OCI-LY7 (cell line): ENCODE measurements around the gene RDH13.

Experiments
- CTCF ChIP-seq: fragments of 200-600 bp; sonication (generic); conservative IDR thresholded peaks from 2 replicates; pipeline ENCODE4 v1.5.1; 2014; ENCODE audit warnings: mild to moderate bottlenecking, antibody characterized with exemption, low read length, moderate library complexity, mixed read lengths
- EZH2phosphoT487 ChIP-seq: fragments of 200-600 bp; sonication (generic); IDR thresholded peaks from 2 replicates; pipeline ENCODE4 v1.6.1; 2018; ENCODE audit warnings: low read depth, borderline replicate concordance, mild to moderate bottlenecking, mixed run types, antibody characterized with exemption, low read length, moderate library complexity, mixed read lengths

- no peak for TF ChIP-seq CTCF
- no peak for TF ChIP-seq EZH2phosphoT487
Measured at GRCh38 chr19:55027472-55028337, 35.2 kb downstream of the RDH13 start.
